ENCODE data around the gene LGALS7. TPM values are rescaled to one million over a fixed set of nuclear protein-coding genes. Genes with fewer than 3 reads are reported as not detected.

Gene LGALS7
- total and polyA plus RNA-seq, 2 of the 8 experiments (the other 6 are each of a cell fraction or from before 2014, with no cell fraction given), result 0.32 TPM; not detected in 1

DNA sequence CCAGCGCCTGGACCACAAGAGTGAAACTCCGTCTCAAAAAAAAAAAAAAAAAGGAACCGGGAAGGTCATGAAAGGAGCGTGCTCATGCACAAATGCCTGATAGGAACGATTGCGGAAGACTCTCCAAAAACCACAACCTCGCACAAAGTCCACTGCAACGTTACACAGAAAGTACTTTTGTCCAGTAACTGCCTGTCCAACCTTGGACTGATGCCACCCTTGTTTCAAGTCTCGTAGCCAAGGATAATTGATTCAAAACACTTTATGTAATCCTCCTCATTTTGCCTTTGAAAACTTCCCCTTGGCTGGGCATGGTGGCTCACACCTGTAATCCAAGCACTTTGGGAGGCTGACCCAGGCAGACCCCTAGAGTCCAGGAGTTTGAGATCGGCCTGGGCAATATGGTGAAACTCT lies 13.7 kb downstream of the LGALS7 start:
- H3K23me2 ChIP-seq (ENCODE audit: low read depth, low read length), result no peaks in the 10 kb centered on the region
- no peak overlapping the region for H4K91ac ChIP-seq (replicated peaks; ENCODE audit: insufficient read length, low read length)
- TF ChIP-seq BRCA1 (IDR thresholded peaks at IDR 0.05; ENCODE audit: low read depth, low read length), result no peak
- TF ChIP-seq KDM5A (IDR thresholded peaks at IDR 0.05; ENCODE audit: low read length), result no peak
- TF ChIP-seq RAD21 (IDR thresholded peaks at IDR 0.05 in 1 of 2, conservative IDR thresholded peaks at IDR 0.05 in 1 of 2; ENCODE audit: low read depth in 2 of 2, low read length in 2 of 2), result no peak
- no peak for TF ChIP-seq FOSL1 (IDR thresholded peaks at IDR 0.05; ENCODE audit: insufficient read depth, low read depth, low read length)
- no peak for TF ChIP-seq HDAC2 (IDR thresholded peaks at IDR 0.05; ENCODE audit: borderline replicate concordance in 1 of 2, low read depth in 2 of 2, low read length in 2 of 2)
- no peak for TF ChIP-seq HDAC6 (IDR thresholded peaks at IDR 0.05; ENCODE audit: low read depth, low read length)
- H3K9ac ChIP-seq (replicated peaks in 1 of 4; ENCODE audit: extremely low read depth in 1 of 4, low read depth in 3 of 4, low read length in 3 of 4), result no peak overlapping the region
- H4K5ac ChIP-seq (ENCODE audit: insufficient read length, low read depth, low read length), result no peak overlapping the region
- no peaks in the 10 kb centered on the region for H3K9me3 ChIP-seq (ENCODE audit: insufficient read depth in 2 of 2, low read depth in 1 of 2, low read length in 1 of 2)
- no peaks in the 10 kb centered on the region for H3K4me1 ChIP-seq (replicated peaks in 1 of 4; ENCODE audit: control insufficient read depth in 3 of 4, insufficient read depth in 4 of 4, low read length in 3 of 4)
- no peaks in the 10 kb centered on the region for H4K20me1 ChIP-seq (replicated peaks in 1 of 2; ENCODE audit: control insufficient read depth in 1 of 2, insufficient read depth in 2 of 2, low read length in 2 of 2)
- H4K8ac ChIP-seq (ENCODE audit: extremely low read depth, insufficient read depth, low read length), result no peak overlapping the region
- no peak for FAIRE-seq
- no peak overlapping the region for H2AK5ac ChIP-seq (ENCODE audit: low read depth, low read length)
- no peak overlapping the region for H2BK20ac ChIP-seq (ENCODE audit: low read length)
- 75% methylated on average over 9 of the region's 10 CpGs; no CpG with 5 or more reads in 1 of the 2 experiments for WGBS, 2 experiments (ENCODE audit: extremely low coverage in 1 of 2, insufficient coverage in 1 of 2, insufficient read length in 1 of 2, insufficient replicate concordance in 2 of 2, low coverage in 1 of 2, low lambda C conversion rate in 2 of 2, missing lambda C conversion rate in 1 of 2)
- H3K23ac ChIP-seq (ENCODE audit: insufficient read length), result no peak overlapping the region
- no peaks in the 10 kb centered on the region for H3K79me1 ChIP-seq (ENCODE audit: low read depth, low read length)
- H3K79me2 ChIP-seq (ENCODE audit: control insufficient read depth in 1 of 2, insufficient read depth in 2 of 2, low read length in 2 of 2), result no peaks in the 10 kb centered on the region
- no peak overlapping the region for H2BK12ac ChIP-seq (ENCODE audit: low read depth, low read length)
- H3K27ac ChIP-seq (ENCODE audit: low read depth, low read length), result no peak overlapping the region
- H3K4me2 ChIP-seq (ENCODE audit: insufficient read depth in 1 of 2, low read depth in 2 of 2, low read length in 2 of 2), result no peak overlapping the region
- H2BK5ac ChIP-seq (ENCODE audit: low read depth, low read length), result no peak overlapping the region
- H3K56ac ChIP-seq (replicated peaks; ENCODE audit: insufficient read length, low read depth, low read length), result no peak overlapping the region
- POLR2A ChIA-PET (ENCODE audit: partially characterized antibody), result interaction anchor here (1.0 kb wide), 1 partner anchor 158 kb away, joined by 3 read pairs; no protein-coding TSS in a partner anchor
- H3K18ac ChIP-seq (ENCODE audit: extremely low read depth, low read length), result no peak overlapping the region
- no peak overlapping the region for H2BK120ac ChIP-seq (replicated peaks; ENCODE audit: low read depth, low read length)
- H3K4me3 ChIP-seq (ENCODE audit: extremely low read depth in 1 of 4, insufficient read depth in 2 of 4, low read depth in 3 of 4, low read length in 4 of 4), result no peak overlapping the region
- H3K27me3 ChIP-seq (replicated peaks in 1 of 4; ENCODE audit: control insufficient read depth in 3 of 4, extremely low read depth in 1 of 4, insufficient read depth in 3 of 4, low read length in 3 of 4), result no peaks in the 10 kb centered on the region
- no peaks in the 10 kb centered on the region for H3K36me3 ChIP-seq (ENCODE audit: control insufficient read depth in 2 of 4, insufficient read depth in 4 of 4, low read length in 3 of 4)
- no peak overlapping the region for H3K14ac ChIP-seq (ENCODE audit: insufficient read length)
- DNase-seq (ENCODE audit: low read depth in 1 of 2, low spot score in 2 of 2), result no peak
- H3K4ac ChIP-seq (replicated peaks; ENCODE audit: insufficient read length, low read depth, low read length), result no peak overlapping the region
- no peak overlapping the region for H2AFZ ChIP-seq (ENCODE audit: low read length)
- CTCF ChIA-PET (ENCODE audit: partially characterized antibody), result interaction anchor here (1.0 kb wide), 1 partner anchor 244 kb away, joined by 3 read pairs; no protein-coding TSS in a partner anchor
- H2BK15ac ChIP-seq (ENCODE audit: low read length), result no peak overlapping the region

All from H1 (cell line).